Thyroid gland (tissue), 4 donors: ENCODE results near the gene GADL1. TPM values are rescaled to one million over a fixed set of nuclear protein-coding genes. Genes with fewer than 3 reads are reported as not detected.

Experiments
- DNase-seq, 2 donors: peaks; one replicate each; pipeline ENCODE4 v3.0.0-alpha.2; 2019
- H3K27ac ChIP-seq, 3 donors: fragments of 200-600 bp; sonication (generic); 1 replicate in 2 of 3; 2 replicates in 1 of 3; pipeline ENCODE4 v1.5.1; 2016 to 2019; ENCODE audit warnings: mild to moderate bottlenecking in 1 of 3, moderate library complexity in 1 of 3
- H3K27me3 ChIP-seq: fragments of 200-600 bp; sonication (generic); one replicate; pipeline ENCODE4 v1.5.1; 2019
- H3K36me3 ChIP-seq, 2 donors: fragments of 200-600 bp; sonication (generic); one replicate each; pipeline ENCODE4 v1.5.1; 2016 to 2019
- H3K4me1 ChIP-seq, 2 donors: fragments of 200-600 bp; sonication (generic); one replicate each; pipeline ENCODE4 v1.5.1; 2017 to 2019
- H3K4me3 ChIP-seq, 3 donors: fragments of 200-600 bp; sonication (generic); replicated peaks in 1 of 3; 1 replicate in 2 of 3; 2 replicates in 1 of 3; pipeline ENCODE4 v1.5.1; 2016; ENCODE audit warnings: mild to moderate bottlenecking in 1 of 3
- H3K9me3 ChIP-seq: fragments of 200-600 bp; sonication (generic); one replicate; pipeline ENCODE4 v1.5.1; 2017
- POLR2A ChIP-seq, 2 donors: fragments of 450-650 bp; IDR thresholded peaks; one replicate each; pipeline ENCODE4 v1.6.1; 2017; ENCODE audit warnings: antibody characterized with exemption in 2 of 2, mild to moderate bottlenecking in 2 of 2, moderate library complexity in 1 of 2
- WGBS, 2 donors: methylation state at CpG; one replicate each; pipeline ENCODE4 v1.1.5; 2017; 5-methylcytosine and 5-hydroxymethylcytosine counted together
- intact Hi-C: fragments of 100-400 bp; cut with DNase I; formaldehyde crosslinking; loops from one replicate; pipeline ENCODE4 v1.15.1; 2023
- total RNA-seq, 4 donors: library from RNA; depleted of rRNA; stranded (reverse); fragments of >200 nt; gene quantifications; one replicate each; pipeline ENCODE4 v1.2.3, GENCODE V29; 2016
- TF ChIP-seq, protein P1 (sequence below), 6 experiments: fragments of 200-600 bp in 3 of 6; fragments of 450-650 bp in 3 of 6; sonication (generic) in 3 of 6; IDR thresholded peaks; one replicate each; pipeline ENCODE4 v1.5.1; 2016 to 2019; ENCODE audit warnings: antibody characterized with exemption in 6 of 6, mild to moderate bottlenecking in 2 of 6, inconsistent platforms in 1 of 6, moderate library complexity in 1 of 6

GADL1 gene
- total RNA-seq, 4 donors from 2014 or later = not detected

DNA sequence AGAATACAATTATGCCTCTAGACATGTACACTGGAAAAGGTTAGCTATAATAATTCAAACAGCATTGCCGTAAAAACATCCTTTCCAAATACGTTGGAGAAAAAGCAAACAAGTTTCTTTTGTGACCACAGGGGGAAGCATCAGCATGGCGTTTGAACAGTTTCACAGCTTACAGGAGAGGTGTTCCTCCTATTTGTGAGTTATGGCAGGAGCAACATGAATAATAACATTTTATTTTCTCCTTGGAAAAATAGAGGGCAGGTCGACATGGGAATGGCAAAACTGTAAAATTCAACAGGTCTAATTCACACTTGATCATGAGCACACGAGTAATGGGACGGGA is 39.7 kb upstream of the GADL1 start:
- WGBS, 2 donors = 25 to 29% methylated on average over 6 of the region's 6 CpGs
- DNase-seq = peak in 1 of 2 donors; percentile 4
- Histone ChIP-seq H3K27me3 (no peaks in the 10 kb centered on the region), H3K27ac (no peak overlapping the region), H3K4me3 (no peak overlapping the region), H3K36me3 (no peaks in the 10 kb centered on the region), H3K9me3 (no peaks in the 10 kb centered on the region), H3K4me1 (peaks cover 4 to 7% of the 10 kb centered on the region in 2 donors)
- intact Hi-C loops = no loop called here
- TF ChIP-seq POLR2A (IDR thresholded peaks at IDR 0.05) = no peak
- TF ChIP-seq, protein P1, sequence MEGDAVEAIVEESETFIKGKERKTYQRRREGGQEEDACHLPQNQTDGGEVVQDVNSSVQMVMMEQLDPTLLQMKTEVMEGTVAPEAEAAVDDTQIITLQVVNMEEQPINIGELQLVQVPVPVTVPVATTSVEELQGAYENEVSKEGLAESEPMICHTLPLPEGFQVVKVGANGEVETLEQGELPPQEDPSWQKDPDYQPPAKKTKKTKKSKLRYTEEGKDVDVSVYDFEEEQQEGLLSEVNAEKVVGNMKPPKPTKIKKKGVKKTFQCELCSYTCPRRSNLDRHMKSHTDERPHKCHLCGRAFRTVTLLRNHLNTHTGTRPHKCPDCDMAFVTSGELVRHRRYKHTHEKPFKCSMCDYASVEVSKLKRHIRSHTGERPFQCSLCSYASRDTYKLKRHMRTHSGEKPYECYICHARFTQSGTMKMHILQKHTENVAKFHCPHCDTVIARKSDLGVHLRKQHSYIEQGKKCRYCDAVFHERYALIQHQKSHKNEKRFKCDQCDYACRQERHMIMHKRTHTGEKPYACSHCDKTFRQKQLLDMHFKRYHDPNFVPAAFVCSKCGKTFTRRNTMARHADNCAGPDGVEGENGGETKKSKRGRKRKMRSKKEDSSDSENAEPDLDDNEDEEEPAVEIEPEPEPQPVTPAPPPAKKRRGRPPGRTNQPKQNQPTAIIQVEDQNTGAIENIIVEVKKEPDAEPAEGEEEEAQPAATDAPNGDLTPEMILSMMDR (IDR thresholded peaks at IDR 0.05) = peak in 4 of 6 experiments; percentile 35 to 48 (median 42)

DNA sequence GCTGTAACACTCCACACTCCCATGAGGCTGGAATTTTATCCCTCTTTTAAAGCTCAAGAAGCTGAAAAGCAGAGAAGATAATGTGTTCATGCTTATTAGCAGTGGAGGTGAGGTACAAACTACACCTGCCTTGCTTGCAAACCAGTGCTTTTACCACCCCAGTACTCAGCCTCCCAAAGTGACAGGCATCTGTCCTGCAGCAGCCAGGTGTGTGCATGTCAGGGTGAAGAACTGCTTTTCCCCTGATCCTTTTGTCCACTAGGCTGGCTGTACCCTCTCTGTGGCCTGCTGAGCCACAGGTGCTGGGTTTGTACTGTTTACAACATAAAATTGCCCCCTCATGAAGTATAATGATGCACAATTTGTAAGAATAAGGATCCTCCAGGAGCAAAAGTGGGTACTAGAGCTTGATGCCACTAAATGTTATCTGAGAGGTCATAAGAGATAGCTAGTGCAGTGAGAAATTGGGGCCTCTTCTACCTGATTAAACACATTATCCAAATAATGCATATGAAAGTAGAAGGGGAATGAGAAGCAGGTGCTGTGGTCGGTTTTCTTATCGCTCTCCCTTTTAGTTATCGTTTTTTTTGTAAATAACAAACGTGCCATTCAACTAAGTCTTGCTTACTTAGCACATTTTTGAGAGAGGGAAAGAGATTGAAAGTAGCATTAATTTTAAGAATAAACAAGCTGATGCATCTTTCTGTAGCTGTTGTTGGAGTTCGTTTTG is 39.2 kb upstream of the GADL1 start:
- no peaks in the 10 kb centered on the region for H3K27me3 ChIP-seq
- 20 to 25% methylated on average over 5 of the region's 5 CpGs for WGBS, 2 donors
- TF ChIP-seq, protein P1 (IDR thresholded peaks at IDR 0.05) = no peak
- TF ChIP-seq POLR2A (IDR thresholded peaks at IDR 0.05) = no peak
- H3K9me3 ChIP-seq = no peaks in the 10 kb centered on the region
- H3K4me1 ChIP-seq = peaks cover 4 to 7% of the 10 kb centered on the region in 2 donors
- no peak overlapping the region for H3K4me3 ChIP-seq
- H3K27ac ChIP-seq = no peak overlapping the region
- DNase-seq = no peak
- no peaks in the 10 kb centered on the region for H3K36me3 ChIP-seq
- intact Hi-C loops = no loop called here

- no peak for DNase-seq
- TF ChIP-seq POLR2A (IDR thresholded peaks at IDR 0.05) = no peak
- TF ChIP-seq, protein P1 (IDR thresholded peaks at IDR 0.05) = no peak
- Histone ChIP-seq H3K9me3 (no peaks in the 10 kb centered on the region), H3K4me3 (no peak overlapping the region), H3K4me1 (peaks cover 4 to 7% of the 10 kb centered on the region in 2 donors), H3K27ac (no peak overlapping the region), H3K36me3 (no peaks in the 10 kb centered on the region), H3K27me3 (no peaks in the 10 kb centered on the region)
- intact Hi-C loops = no loop called here
- WGBS, 2 donors = 65 to 70% methylated on average over 2 of the region's 2 CpGs
Measured at GRCh38 chr3:30932513-30933098, 38.1 kb upstream of the GADL1 start.

DNA sequence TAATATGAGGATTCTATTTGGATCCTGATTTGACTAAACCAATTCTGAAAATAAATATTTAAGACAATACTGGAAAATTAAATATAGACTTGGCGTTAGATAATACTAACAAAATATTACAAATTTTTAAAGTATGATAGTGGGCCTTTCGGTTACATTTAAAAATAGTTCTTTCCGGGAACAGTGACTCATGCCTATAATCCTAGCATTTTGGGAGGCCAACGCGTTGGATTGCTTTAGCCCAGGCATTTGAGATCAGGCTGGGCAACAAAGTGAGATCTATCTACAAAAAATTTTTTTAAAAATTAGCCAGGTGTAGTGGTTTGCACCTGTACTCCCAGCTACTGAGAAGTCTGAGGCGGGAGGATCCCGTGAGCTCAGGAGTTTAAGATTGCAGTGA is 30.3 kb upstream of the GADL1 start:
- WGBS, 2 donors = 86 to 92% methylated on average over 7 of the region's 7 CpGs

DNA sequence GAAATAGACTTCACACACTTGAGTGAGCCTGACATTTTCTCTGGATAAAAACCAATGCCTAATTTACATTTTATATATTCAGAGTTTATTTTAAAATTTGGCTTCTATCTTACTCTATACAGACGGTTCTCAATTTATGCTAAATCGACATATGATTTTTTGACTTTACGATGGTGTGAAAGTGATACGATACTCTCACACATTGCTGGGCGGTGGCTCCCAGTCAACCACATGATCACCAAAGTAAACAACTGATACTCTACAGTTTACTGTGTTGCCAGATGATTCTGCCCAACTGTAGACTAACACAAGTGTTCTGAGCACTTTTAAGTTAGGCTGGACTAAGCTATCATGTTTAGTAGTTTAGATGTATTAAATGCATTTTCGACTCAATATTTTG is 25.1 kb upstream of the GADL1 start:
- no peak for TF ChIP-seq POLR2A (IDR thresholded peaks at IDR 0.05)
- TF ChIP-seq, protein P1 (IDR thresholded peaks at IDR 0.05) = no peak
- 95 to 96% methylated on average over 6 of the region's 6 CpGs for WGBS, 2 donors
- Histone ChIP-seq H3K27me3 (no peaks in the 10 kb centered on the region), H3K9me3 (no peaks in the 10 kb centered on the region), H3K27ac (no peak overlapping the region), H3K36me3 (no peaks in the 10 kb centered on the region), H3K4me1 (no peaks in the 10 kb centered on the region), H3K4me3 (no peak overlapping the region)
- no peak for DNase-seq
- intact Hi-C loops = no loop called here

More for the DNA sequence above, 30.3 kb upstream of the GADL1 start:
- DNase-seq = no peak
- H3K9me3 ChIP-seq = no peaks in the 10 kb centered on the region
- H3K4me1 ChIP-seq = no peaks in the 10 kb centered on the region
- H3K4me3 ChIP-seq = no peak overlapping the region
- no peaks in the 10 kb centered on the region for H3K36me3 ChIP-seq
- no peak for TF ChIP-seq POLR2A (IDR thresholded peaks at IDR 0.05)
- TF ChIP-seq, protein P1 (IDR thresholded peaks at IDR 0.05) = no peak
- intact Hi-C loops = no loop called here
- no peak overlapping the region for H3K27ac ChIP-seq
- H3K27me3 ChIP-seq = no peaks in the 10 kb centered on the region
